Mucosa of stomach (tissue), 1 donor: ENCODE results near the gene SERPINF2.
"Not testable (repeated sequence)": the region's sequence is repeated elsewhere in the genome, so short reads cannot be mapped to it uniquely, and the experiment has no call there.

ENCODE experiments used
- H3K27me3 ChIP-seq: one replicate; pipeline ENCODE4 v1.7.0; 2013; ENCODE audit warnings: mild to moderate bottlenecking, low read length; ENCODE audit not compliant: control insufficient read depth, insufficient read depth
- H3K36me3 ChIP-seq: one replicate; pipeline ENCODE4 v1.7.0; 2013; ENCODE audit warnings: low read length; ENCODE audit not compliant: control insufficient read depth, insufficient read depth
- H3K4me1 ChIP-seq: one replicate; pipeline ENCODE4 v1.7.0; 2013; ENCODE audit warnings: mild to moderate bottlenecking, low read length; ENCODE audit not compliant: control insufficient read depth, insufficient read depth
- H3K4me3 ChIP-seq: one replicate; pipeline ENCODE4 v1.7.0; 2013; ENCODE audit warnings: low read length
- H3K9ac ChIP-seq: one replicate; pipeline ENCODE4 v1.7.0; 2013; ENCODE audit warnings: mild to moderate bottlenecking, low read length, moderate library complexity
- H3K9me3 ChIP-seq: one replicate; pipeline ENCODE4 v1.7.0; 2013; ENCODE audit warnings: mild to moderate bottlenecking, low read length, moderate library complexity; ENCODE audit not compliant: control insufficient read depth
- donor health status: Pancreatic carcinoma.

SERPINF2 gene

GRCh38 chr17:1718362-1719165 is 24.1 kb upstream of the SERPINF2 start:
- Histone ChIP-seq H3K4me3 (no peak overlapping the region), H3K36me3 (peaks cover 1% of the 10 kb centered on the region), H3K27me3 (no peaks in the 10 kb centered on the region), H3K9me3 (no peaks in the 10 kb centered on the region), H3K9ac (peak overlapping the region; percentile 93), H3K4me1 (peaks cover 33% of the 10 kb centered on the region)

GRCh38 chr17:1720856-1721386 is 21.8 kb upstream of the SERPINF2 start:
- Histone ChIP-seq H3K9ac (no peak overlapping the region), H3K27me3 (no peaks in the 10 kb centered on the region), H3K4me3 (no peak overlapping the region), H3K36me3 (no peaks in the 10 kb centered on the region), H3K4me1 (peaks cover 31% of the 10 kb centered on the region), H3K9me3 (no peaks in the 10 kb centered on the region)

DNA sequence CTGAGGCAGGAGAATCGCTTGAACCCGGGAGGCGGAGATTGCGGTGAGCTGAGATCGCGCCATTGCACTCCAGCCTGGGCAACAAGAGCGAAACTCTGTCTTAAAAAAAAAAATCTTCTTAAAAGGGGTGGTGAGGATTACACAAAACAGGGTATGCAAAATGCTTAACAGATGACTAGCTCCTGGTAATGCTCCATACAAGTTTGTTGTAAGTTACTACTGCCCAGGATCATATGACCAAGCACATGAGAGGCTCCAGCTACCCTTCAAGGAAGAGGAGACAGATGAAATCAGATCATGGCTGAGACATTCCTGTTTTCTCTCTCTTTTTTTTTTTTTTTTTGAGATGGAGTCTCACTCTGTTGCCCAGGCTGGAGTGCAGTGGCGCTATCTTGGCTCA is 20.6 kb upstream of the SERPINF2 start:
- not testable (repeated sequence) for H3K9ac ChIP-seq, H3K27me3 ChIP-seq, H3K4me3 ChIP-seq, H3K36me3 ChIP-seq, H3K9me3 ChIP-seq
- peaks cover 31% of the 10 kb centered on the region for H3K4me1 ChIP-seq

DNA sequence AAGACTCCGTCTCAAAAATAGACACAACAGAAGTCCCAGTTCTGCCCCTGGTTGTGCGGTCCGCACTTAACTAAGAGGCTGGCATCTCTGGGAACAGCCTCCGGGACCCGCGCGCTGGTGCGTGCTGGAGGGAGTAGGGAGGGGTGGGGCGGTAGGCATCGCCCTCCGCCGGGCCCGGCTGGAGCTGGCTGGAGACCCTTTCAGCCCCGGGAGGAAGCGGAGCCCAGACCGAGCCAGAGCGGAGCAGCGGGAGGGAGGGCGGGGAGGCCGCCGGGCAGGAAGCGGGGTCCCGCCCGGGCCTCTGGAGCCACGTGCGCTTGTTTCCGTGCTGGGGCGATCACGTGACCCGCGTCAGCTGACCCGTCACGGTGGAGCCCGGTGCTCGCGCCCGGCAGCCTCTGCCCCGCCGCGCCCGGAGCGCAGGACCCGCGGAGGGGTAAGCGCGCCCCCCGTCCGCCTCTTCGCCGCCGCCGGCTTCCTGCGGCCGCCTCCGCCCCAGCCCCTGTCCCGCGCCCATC is 18.3 kb upstream of the SERPINF2 start, which contains the start of gene WDR81:
Gene WDR81 (plus strand): TSS at position 354 of the 518 bp plus-strand sequence. CDS start 256 bp downstream, outside the sequence.
- Histone ChIP-seq H3K4me3 (peak within 1 kb of the TSS; percentile 56), H3K36me3 (no peaks in the 10 kb centered on the region), H3K9ac (peak within 1 kb of the TSS; percentile 61), H3K27me3 (no peaks in the 10 kb centered on the region), H3K9me3 (no peaks in the 10 kb centered on the region), H3K4me1 (peaks cover 19% of the 10 kb centered on the region)

- peaks cover 19% of the 10 kb centered on the region for H3K4me1 ChIP-seq
- H3K36me3 ChIP-seq, result no peaks in the 10 kb centered on the region
- no peaks in the 10 kb centered on the region for H3K9me3 ChIP-seq
- H3K9ac ChIP-seq, result peak overlapping the region; percentile 61
- H3K27me3 ChIP-seq, result no peaks in the 10 kb centered on the region
- H3K4me3 ChIP-seq, result peak overlapping the region; percentile 56
These were observed 17.6 kb upstream of the SERPINF2 start for GRCh38 chr17:1724869-1725641.

GRCh38 chr17:1725642-1726511 is 16.8 kb upstream of the SERPINF2 start:
- Histone ChIP-seq H3K36me3 (no peaks in the 10 kb centered on the region), H3K9ac (peak overlapping the region; percentile 61), H3K9me3 (no peaks in the 10 kb centered on the region), H3K4me3 (no peak overlapping the region), H3K4me1 (peaks cover 13% of the 10 kb centered on the region), H3K27me3 (no peaks in the 10 kb centered on the region)

GRCh38 chr17:1726626-1727257 is 15.9 kb upstream of the SERPINF2 start:
- H3K4me1 ChIP-seq, result peaks cover 12% of the 10 kb centered on the region

DNA sequence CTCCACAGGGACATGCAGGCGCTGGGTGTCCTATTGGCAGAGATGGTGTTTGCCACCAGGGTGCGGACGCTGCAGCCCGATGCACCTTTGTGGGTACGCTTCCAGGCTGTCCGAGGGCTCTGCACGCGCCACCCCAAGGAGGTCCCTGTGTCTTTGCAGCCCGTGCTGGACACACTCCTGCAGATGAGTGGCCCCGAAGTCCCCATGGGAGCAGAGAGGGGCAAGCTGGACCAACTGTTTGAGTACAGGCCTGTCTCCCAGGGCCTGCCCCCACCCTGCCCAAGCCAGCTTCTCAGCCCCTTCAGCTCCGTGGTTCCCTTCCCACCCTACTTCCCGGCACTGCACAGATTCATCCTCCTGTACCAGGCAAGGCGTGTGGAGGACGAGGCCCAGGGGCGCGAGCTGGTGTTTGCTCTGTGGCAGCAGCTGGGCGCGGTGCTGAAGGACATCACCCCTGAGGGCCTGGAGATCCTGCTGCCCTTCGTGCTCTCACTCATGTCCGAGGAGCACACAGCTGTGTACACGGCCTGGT is 15.3 kb upstream of the SERPINF2 start:
- H3K4me1 ChIP-seq, result peaks cover 12% of the 10 kb centered on the region
- H3K9me3 ChIP-seq, result no peaks in the 10 kb centered on the region
- no peaks in the 10 kb centered on the region for H3K27me3 ChIP-seq
- no peak overlapping the region for H3K9ac ChIP-seq
- H3K36me3 ChIP-seq, result no peaks in the 10 kb centered on the region
- no peak overlapping the region for H3K4me3 ChIP-seq

More at GRCh38 chr17:1726626-1727257, 15.9 kb upstream of the SERPINF2 start:
- Histone ChIP-seq H3K36me3 (no peaks in the 10 kb centered on the region), H3K9me3 (no peaks in the 10 kb centered on the region), H3K9ac (no peak overlapping the region), H3K27me3 (no peaks in the 10 kb centered on the region), H3K4me3 (no peak overlapping the region)

DNA sequence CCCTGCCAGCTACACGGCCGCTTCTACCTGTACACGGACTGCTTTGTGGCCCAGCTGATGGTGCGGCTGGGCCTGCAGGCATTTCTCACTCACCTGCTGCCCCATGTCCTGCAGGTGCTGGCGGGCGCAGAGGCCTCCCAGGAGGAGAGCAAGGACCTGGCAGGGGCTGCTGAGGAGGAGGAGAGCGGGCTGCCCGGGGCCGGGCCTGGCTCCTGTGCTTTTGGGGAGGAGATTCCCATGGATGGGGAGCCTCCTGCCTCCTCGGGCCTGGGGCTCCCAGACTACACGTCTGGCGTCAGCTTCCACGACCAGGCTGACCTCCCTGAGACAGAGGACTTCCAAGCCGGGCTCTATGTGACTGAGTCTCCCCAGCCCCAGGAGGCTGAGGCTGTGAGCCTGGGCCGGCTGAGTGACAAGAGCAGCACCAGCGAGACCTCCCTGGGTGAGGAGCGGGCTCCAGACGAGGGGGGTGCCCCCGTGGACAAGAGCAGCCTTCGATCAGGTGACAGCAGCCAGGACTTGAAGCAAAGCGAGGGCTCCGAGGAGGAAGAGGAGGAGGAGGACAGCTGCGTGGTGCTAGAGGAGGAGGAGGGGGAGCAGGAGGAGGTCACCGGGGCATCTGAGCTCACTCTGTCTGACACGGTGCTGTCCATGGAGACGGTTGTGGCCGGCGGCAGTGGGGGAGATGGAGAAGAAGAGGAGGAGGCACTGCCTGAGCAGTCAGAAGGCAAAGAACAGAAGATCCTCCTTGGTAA is 14.6 kb upstream of the SERPINF2 start:
- H3K36me3 ChIP-seq, result no peaks in the 10 kb centered on the region
- no peak overlapping the region for H3K9ac ChIP-seq
- no peaks in the 10 kb centered on the region for H3K27me3 ChIP-seq
- no peaks in the 10 kb centered on the region for H3K9me3 ChIP-seq
- no peak overlapping the region for H3K4me3 ChIP-seq
- H3K4me1 ChIP-seq, result peaks cover 12% of the 10 kb centered on the region

- no peak overlapping the region for H3K9ac ChIP-seq
- no peaks in the 10 kb centered on the region for H3K9me3 ChIP-seq
- H3K36me3 ChIP-seq, result no peaks in the 10 kb centered on the region
- H3K4me1 ChIP-seq, result peaks cover 5% of the 10 kb centered on the region
- H3K4me3 ChIP-seq, result no peak overlapping the region
- H3K27me3 ChIP-seq, result no peaks in the 10 kb centered on the region
These were observed 12.7 kb upstream of the SERPINF2 start for GRCh38 chr17:1729966-1730325.
